ENCODE results near the gene PIH1D1.
"Not testable (repeated sequence)": the region's sequence is repeated elsewhere in the genome, so short reads cannot be mapped to it uniquely, and the experiment has no call there.

- TF ChIP-seq CTCF, POLR2A, EP300 (IDR thresholded peaks at IDR 0.05): not testable (repeated sequence)
Observed at GRCh38 chr19:49473501-49473867, 21.9 kb upstream of the PIH1D1 start.
